Erythroblast (primary cell): ENCODE measurements around the gene SLC44A3.

Source experiments
- GATA1 ChIP-seq: IDR thresholded peaks from 2 replicates; pipeline ENCODE4 v1.6.1; 2011; ENCODE audit warnings: low read depth, mild to moderate bottlenecking, control low read depth, low read length, moderate library complexity
- POLR2A ChIP-seq: IDR thresholded peaks from 2 replicates; pipeline ENCODE4 v1.6.1; 2011; ENCODE audit warnings: mild to moderate bottlenecking, low read length

- TF ChIP-seq POLR2A (no peak), GATA1 (no peak)
These were observed 11.5 kb upstream of the SLC44A3 start for GRCh38 chr1:94808669-94809068.
